ENCODE data around the gene PAAF1. TPM values are rescaled to one million over a fixed set of nuclear protein-coding genes. Genes with fewer than 3 reads are reported as not detected.

The PAAF1 gene
- total RNA-seq, 1 donor from 2014 or later = 27.5 TPM

- Mint-ChIP-seq H3K27ac (ENCODE audit: unreplicated experiment) (no peak overlapping the region), H3K9me3 (no peaks in the 10 kb centered on the region), H3K27me3 (ENCODE audit: low read depth) (no peaks in the 10 kb centered on the region), H3K36me3 (ENCODE audit: low read depth) (peaks cover 15% of the 10 kb centered on the region), H3K4me3 (no peak overlapping the region), H3K4me1 (peaks cover 15% of the 10 kb centered on the region)
- TF ChIP-seq CTCF (conservative IDR thresholded peaks at IDR 0.05) = no peak
- no peak for DNase-seq (ENCODE audit: low read depth, low spot score)
These were observed 17.1 kb upstream of the PAAF1 start for GRCh38 chr11:73859671-73860070.

- peaks cover 15% of the 10 kb centered on the region for H3K36me3 Mint-ChIP-seq (ENCODE audit: low read depth)
- H3K27ac Mint-ChIP-seq (ENCODE audit: unreplicated experiment) = no peak overlapping the region
- H3K4me3 Mint-ChIP-seq = no peak overlapping the region
- DNase-seq (ENCODE audit: low read depth, low spot score) = no peak
- peaks cover 15% of the 10 kb centered on the region for H3K4me1 Mint-ChIP-seq
- no peak for TF ChIP-seq CTCF (conservative IDR thresholded peaks at IDR 0.05)
- no peaks in the 10 kb centered on the region for H3K9me3 Mint-ChIP-seq
- no peaks in the 10 kb centered on the region for H3K27me3 Mint-ChIP-seq (ENCODE audit: low read depth)
These were observed 16.6 kb upstream of the PAAF1 start for GRCh38 chr11:73860202-73860601.

GRCh38 chr11:73862986-73863385 is 13.8 kb upstream of the PAAF1 start:
- no peaks in the 10 kb centered on the region for H3K4me1 Mint-ChIP-seq
- no peak for TF ChIP-seq CTCF (conservative IDR thresholded peaks at IDR 0.05)
- H3K27me3 Mint-ChIP-seq (ENCODE audit: low read depth) = no peaks in the 10 kb centered on the region
- no peak for DNase-seq (ENCODE audit: low read depth, low spot score)
- peaks cover 15% of the 10 kb centered on the region for H3K36me3 Mint-ChIP-seq (ENCODE audit: low read depth)
- H3K9me3 Mint-ChIP-seq = no peaks in the 10 kb centered on the region
- H3K4me3 Mint-ChIP-seq = no peak overlapping the region
- no peak overlapping the region for H3K27ac Mint-ChIP-seq (ENCODE audit: unreplicated experiment)

GRCh38 chr11:73866095-73866579 is 10.7 kb upstream of the PAAF1 start:
- no peaks in the 10 kb centered on the region for H3K4me1 Mint-ChIP-seq
- no peak overlapping the region for H3K4me3 Mint-ChIP-seq
- TF ChIP-seq CTCF (conservative IDR thresholded peaks at IDR 0.05) = no peak
- no peak overlapping the region for H3K27ac Mint-ChIP-seq (ENCODE audit: unreplicated experiment)
- H3K9me3 Mint-ChIP-seq = no peaks in the 10 kb centered on the region
- DNase-seq (ENCODE audit: low read depth, low spot score) = no peak
- no peaks in the 10 kb centered on the region for H3K27me3 Mint-ChIP-seq (ENCODE audit: low read depth)
- peaks cover 8% of the 10 kb centered on the region for H3K36me3 Mint-ChIP-seq (ENCODE audit: low read depth)

GRCh38 chr11:73866586-73866996 is 10.2 kb upstream of the PAAF1 start:
- Mint-ChIP-seq H3K36me3 (ENCODE audit: low read depth) (peaks cover 6% of the 10 kb centered on the region), H3K9me3 (no peaks in the 10 kb centered on the region), H3K27ac (ENCODE audit: unreplicated experiment) (no peak overlapping the region), H3K27me3 (ENCODE audit: low read depth) (no peaks in the 10 kb centered on the region), H3K4me1 (no peaks in the 10 kb centered on the region), H3K4me3 (no peak overlapping the region)
- DNase-seq (ENCODE audit: low read depth, low spot score) = no peak
- no peak for TF ChIP-seq CTCF (conservative IDR thresholded peaks at IDR 0.05)
